GM19193 (cell line): ENCODE measurements around the gene MLNR.

Source experiments
- POLR2A ChIP-seq: IDR thresholded peaks from 4 replicates; pipeline ENCODE4 v1.6.1; 2011; ENCODE audit not compliant: insufficient read depth, insufficient read length; ENCODE audit errors: extremely low read depth

The MLNR gene

GRCh38 chr13:49251326-49251725 is 31.2 kb downstream of the MLNR start:
- TF ChIP-seq POLR2A = no peak

GRCh38 chr13:49253310-49253709 is 33.2 kb downstream of the MLNR start:
- no peak for TF ChIP-seq POLR2A

DNA sequence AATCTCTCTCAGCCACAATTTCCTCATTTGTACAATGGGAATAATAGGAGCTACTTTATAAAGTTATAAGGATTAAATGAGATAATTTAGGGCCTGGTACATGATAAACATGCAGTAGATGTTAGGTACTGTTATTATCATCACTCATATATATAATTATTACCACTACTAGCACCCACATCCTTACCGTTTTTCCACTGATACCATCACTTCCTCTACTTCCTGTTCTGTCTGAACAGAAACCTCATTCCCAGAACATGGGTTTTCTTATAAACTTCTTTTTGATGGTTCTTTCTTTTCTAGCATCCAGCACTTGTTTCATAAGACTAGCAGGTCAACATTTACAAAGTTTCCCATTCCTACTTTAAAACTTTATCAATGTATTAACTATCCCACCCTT is 33.9 kb downstream of the MLNR start:
- TF ChIP-seq POLR2A = no peak

DNA sequence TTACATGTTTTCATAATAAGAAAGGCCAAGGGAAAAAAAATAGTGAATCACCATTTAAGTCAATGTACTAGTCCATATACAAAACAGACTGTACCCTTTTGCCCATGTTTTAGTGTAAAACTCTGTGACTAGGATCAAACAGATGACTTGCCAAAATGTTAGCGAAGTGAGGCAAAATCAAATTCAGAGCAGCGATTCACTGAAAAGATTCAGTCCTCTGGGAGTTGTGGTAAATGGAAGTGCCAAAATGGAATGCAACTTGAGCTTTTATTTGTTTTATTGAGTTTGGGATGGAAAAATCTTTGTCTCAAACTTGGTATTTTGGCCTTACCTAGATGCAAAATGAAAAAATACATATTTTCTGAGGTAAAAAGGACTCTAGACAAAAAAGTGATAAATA is 36.7 kb downstream of the MLNR start:
- TF ChIP-seq POLR2A = no peak

DNA sequence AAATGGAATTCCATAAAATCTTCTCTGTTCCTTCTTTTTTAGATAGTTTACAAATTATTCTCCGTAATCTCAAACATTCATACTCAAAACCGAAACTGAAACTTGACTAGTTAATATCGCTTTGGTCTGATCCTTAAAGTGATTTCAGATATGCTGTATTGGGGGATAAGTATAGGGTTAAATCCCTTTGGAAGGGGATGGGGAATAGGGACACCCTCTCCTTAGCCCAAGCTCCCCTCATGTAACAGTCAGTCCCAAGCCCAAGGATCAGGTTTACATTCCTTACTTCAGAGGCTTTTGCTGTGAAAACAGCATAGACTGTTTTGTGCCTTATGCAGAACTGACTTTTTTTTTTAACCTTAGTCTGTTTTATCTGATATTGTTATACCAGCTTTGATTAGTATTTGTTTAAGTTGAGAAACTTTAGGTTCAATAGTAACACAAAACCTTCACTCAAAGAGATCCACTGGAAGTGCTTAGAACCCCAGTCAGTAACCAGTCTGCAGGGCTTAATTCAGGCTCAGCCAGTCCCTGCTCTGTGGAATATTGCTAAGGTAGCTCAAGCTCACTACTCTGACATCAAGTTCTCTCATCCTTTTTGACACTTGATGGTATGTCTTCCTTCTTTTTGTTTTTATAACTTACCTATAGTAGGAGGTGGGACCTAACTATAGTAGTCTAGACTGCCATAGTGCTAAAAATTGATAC is 38.1 kb downstream of the MLNR start:
- TF ChIP-seq POLR2A = no peak

GRCh38 chr13:49259586-49259985 is 39.4 kb downstream of the MLNR start:
- no peak for TF ChIP-seq POLR2A

- no peak for TF ChIP-seq POLR2A
Observed at GRCh38 chr13:49262634-49263033, 42.5 kb downstream of the MLNR start.

DNA sequence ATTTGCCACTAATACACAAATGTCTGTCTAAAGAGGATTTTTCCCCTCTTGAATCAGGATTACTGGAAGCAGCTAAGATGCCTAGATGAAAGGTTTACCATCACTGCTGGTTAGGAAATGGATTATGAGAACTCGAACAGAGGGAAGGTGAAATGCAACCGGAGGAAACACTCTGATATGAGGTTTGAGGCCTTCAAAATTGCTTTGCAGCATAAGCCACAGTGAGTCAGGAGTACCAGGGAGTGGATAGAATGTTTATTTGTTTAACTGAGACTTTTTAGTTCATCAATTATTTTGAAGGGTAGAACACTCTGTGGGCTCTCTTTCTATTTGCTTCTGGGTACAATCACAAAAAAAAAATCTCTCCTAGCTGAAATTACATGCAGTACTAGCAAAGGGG is 45.7 kb downstream of the MLNR start:
- TF ChIP-seq POLR2A = no peak

DNA sequence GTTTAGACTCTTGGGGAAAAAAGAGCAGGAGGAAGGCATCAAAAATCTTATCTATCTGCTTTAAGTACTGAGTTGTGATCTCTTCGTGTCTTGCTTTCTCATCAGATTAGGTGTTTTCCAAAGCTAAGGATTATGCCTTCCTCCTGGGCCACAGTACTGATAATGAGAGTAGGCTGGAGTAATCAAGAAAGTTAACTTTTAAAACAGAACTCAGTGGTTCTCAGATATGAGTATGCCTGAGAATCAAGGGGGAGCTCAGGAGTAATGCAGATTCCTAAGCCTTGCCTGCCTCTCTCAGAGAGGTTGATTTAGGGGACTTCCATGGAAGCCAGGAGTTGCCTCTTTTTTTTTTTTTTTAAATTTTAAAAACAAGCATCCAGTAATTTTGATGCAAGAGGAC is 51.1 kb downstream of the MLNR start:
- no peak for TF ChIP-seq POLR2A
